Choroid plexus epithelial cell (primary cell): ENCODE measurements around the gene CYTIP.

Source experiments
- DNase-seq: peaks from one replicate; pipeline ENCODE4 v3.0.0-alpha.2; 2010; ENCODE audit warnings: low read depth
- H3K4me3 ChIP-seq: 2 replicates; pipeline ENCODE4 v1.5.1; 2011; ENCODE audit warnings: low read depth, mild to moderate bottlenecking, control low read depth, low read length, moderate library complexity
- CTCF ChIP-seq: conservative IDR thresholded peaks from 2 replicates; pipeline ENCODE4 v1.5.1; 2011; ENCODE audit warnings: low read depth, mild to moderate bottlenecking, control low read depth, inconsistent platforms, low read length, moderate library complexity

The CYTIP gene

GRCh38 chr2:157463002-157463401 lies 19.1 kb upstream of the CYTIP start:
- TF ChIP-seq CTCF, result no peak
- no peak for DNase-seq
- no peak overlapping the region for H3K4me3 ChIP-seq

- TF ChIP-seq CTCF, result no peak
- no peak for DNase-seq
- no peak overlapping the region for H3K4me3 ChIP-seq
Observed at GRCh38 chr2:157460897-157461296, 17.0 kb upstream of the CYTIP start.

GRCh38 chr2:157460384-157460837 lies 16.5 kb upstream of the CYTIP start:
- no peak for DNase-seq
- H3K4me3 ChIP-seq, result no peak overlapping the region
- TF ChIP-seq CTCF, result no peak

GRCh38 chr2:157459486-157459885 lies 15.6 kb upstream of the CYTIP start:
- no peak overlapping the region for H3K4me3 ChIP-seq
- DNase-seq, result no peak
- no peak for TF ChIP-seq CTCF

GRCh38 chr2:157447741-157448140 lies 3.9 kb upstream of the CYTIP start:
- DNase-seq, result no peak
- no peak overlapping the region for H3K4me3 ChIP-seq
- no peak for TF ChIP-seq CTCF

GRCh38 chr2:157447031-157447430 lies 3.1 kb upstream of the CYTIP start:
- no peak overlapping the region for H3K4me3 ChIP-seq
- DNase-seq, result no peak
- no peak for TF ChIP-seq CTCF

- no peak for TF ChIP-seq CTCF
- no peak for DNase-seq
- no peak overlapping the region for H3K4me3 ChIP-seq
Observed at GRCh38 chr2:157444641-157445040, 752 bp upstream of the CYTIP start.
